ENCODE data around the gene MXRA7.
A peak's percentile ranks its signal among the peaks of the same experiment; 100 is the strongest.

MXRA7 gene

DNA sequence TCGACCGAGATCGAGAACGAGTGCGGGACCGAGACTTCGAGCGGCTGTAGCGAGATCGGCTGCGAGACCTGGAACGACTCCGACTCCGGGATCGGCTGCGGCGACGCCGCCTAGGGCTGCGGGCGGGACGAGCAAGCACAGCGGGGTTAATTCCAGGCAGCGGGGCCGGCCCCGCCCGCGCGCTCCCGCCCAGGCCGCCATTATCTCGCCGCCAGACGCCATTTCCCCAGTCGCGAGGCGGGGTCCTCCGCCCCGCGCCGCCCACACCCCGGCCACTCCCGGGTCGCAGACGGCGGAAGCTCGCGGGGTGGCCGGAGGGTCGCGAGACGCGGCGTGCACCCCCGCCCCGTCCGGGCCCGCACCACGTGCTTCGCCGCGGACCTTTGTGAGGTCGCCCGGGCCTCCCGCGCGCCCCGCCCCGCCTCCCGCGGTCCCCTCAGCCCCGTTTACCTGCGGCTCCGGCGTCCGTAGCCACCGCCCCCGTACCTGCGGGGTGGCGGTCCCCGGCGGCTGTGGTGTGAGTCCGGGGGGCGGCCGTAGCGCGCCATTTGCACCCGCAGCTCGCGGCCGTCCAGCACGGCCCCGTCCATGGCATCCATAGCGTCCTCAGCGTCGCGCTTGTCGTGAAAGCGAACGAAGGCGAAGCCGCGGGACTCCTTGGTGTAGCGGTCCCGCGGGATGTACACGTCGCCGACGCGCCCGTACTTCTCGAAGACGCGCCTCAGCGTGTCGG lies 25.8 kb upstream of the MXRA7 start:
- no peaks in the 10 kb centered on the region for H3K27me3 ChIP-seq (ENCODE audit: low read length)
- peaks cover 48% of the 10 kb centered on the region for H3F3A ChIP-seq (ENCODE audit: insufficient read depth)
- H4K20me1 ChIP-seq (ENCODE audit: low read depth, low read length) = peaks cover 19% of the 10 kb centered on the region
- H3K9me2 ChIP-seq (replicated peaks; ENCODE audit: insufficient read depth, low read length) = no peaks in the 10 kb centered on the region
- TF ChIP-seq, protein P1, sequence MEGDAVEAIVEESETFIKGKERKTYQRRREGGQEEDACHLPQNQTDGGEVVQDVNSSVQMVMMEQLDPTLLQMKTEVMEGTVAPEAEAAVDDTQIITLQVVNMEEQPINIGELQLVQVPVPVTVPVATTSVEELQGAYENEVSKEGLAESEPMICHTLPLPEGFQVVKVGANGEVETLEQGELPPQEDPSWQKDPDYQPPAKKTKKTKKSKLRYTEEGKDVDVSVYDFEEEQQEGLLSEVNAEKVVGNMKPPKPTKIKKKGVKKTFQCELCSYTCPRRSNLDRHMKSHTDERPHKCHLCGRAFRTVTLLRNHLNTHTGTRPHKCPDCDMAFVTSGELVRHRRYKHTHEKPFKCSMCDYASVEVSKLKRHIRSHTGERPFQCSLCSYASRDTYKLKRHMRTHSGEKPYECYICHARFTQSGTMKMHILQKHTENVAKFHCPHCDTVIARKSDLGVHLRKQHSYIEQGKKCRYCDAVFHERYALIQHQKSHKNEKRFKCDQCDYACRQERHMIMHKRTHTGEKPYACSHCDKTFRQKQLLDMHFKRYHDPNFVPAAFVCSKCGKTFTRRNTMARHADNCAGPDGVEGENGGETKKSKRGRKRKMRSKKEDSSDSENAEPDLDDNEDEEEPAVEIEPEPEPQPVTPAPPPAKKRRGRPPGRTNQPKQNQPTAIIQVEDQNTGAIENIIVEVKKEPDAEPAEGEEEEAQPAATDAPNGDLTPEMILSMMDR (IDR thresholded peaks at IDR 0.05; ENCODE audit: insufficient read depth, low read length, poor library complexity, severe bottlenecking) = no peak
- TF ChIP-seq EZH2phosphoT487 (conservative IDR thresholded peaks at IDR 0.05; ENCODE audit: low read length) = no peak
- peak overlapping the region; percentile 98 for H3K4me2 ChIP-seq (ENCODE audit: low read depth, low read length, poor library complexity, severe bottlenecking)
- H3K27ac ChIP-seq (ENCODE audit: low read depth, low read length) = peak overlapping the region; percentile 94
- peaks cover 70% of the 10 kb centered on the region for H3K79me2 ChIP-seq (ENCODE audit: insufficient read depth, low read length)
- H3K9me3 ChIP-seq (ENCODE audit: insufficient read depth, low read length) = no peaks in the 10 kb centered on the region
- peak overlapping the region; percentile 100 for H3K9ac ChIP-seq (ENCODE audit: low read length)
- peak overlapping the region; percentile 99 for H3K4me3 ChIP-seq (ENCODE audit: insufficient read depth, low read length, poor library complexity, severe bottlenecking)
- no peak overlapping the region for H2AFZ ChIP-seq (ENCODE audit: low read depth, low read length, severe bottlenecking)
- H3K36me3 ChIP-seq (ENCODE audit: low read length) = peaks cover 48% of the 10 kb centered on the region

GRCh38 chr17:76735586-76736348 lies 25.0 kb upstream of the MXRA7 start:
- no peak overlapping the region for H2AFZ ChIP-seq (ENCODE audit: low read depth, low read length, severe bottlenecking)
- no peaks in the 10 kb centered on the region for H3K9me3 ChIP-seq (ENCODE audit: insufficient read depth, low read length)
- no peaks in the 10 kb centered on the region for H3K9me2 ChIP-seq (replicated peaks; ENCODE audit: insufficient read depth, low read length)
- H3K36me3 ChIP-seq (ENCODE audit: low read length) = peaks cover 45% of the 10 kb centered on the region
- no peaks in the 10 kb centered on the region for H3K27me3 ChIP-seq (ENCODE audit: low read length)
- H3K79me2 ChIP-seq (ENCODE audit: insufficient read depth, low read length) = peaks cover 74% of the 10 kb centered on the region
- peaks cover 19% of the 10 kb centered on the region for H4K20me1 ChIP-seq (ENCODE audit: low read depth, low read length)
- peak overlapping the region; percentile 98 for H3K4me2 ChIP-seq (ENCODE audit: low read depth, low read length, poor library complexity, severe bottlenecking)
- peak overlapping the region; percentile 94 for H3K27ac ChIP-seq (ENCODE audit: low read depth, low read length)
- peak overlapping the region; percentile 100 for H3K9ac ChIP-seq (ENCODE audit: low read length)
- peaks cover 54% of the 10 kb centered on the region for H3F3A ChIP-seq (ENCODE audit: insufficient read depth)
- TF ChIP-seq, protein P1 (IDR thresholded peaks at IDR 0.05; ENCODE audit: insufficient read depth, low read length, poor library complexity, severe bottlenecking) = no peak
- H3K4me3 ChIP-seq (ENCODE audit: insufficient read depth, low read length, poor library complexity, severe bottlenecking) = peak overlapping the region; percentile 99

DNA sequence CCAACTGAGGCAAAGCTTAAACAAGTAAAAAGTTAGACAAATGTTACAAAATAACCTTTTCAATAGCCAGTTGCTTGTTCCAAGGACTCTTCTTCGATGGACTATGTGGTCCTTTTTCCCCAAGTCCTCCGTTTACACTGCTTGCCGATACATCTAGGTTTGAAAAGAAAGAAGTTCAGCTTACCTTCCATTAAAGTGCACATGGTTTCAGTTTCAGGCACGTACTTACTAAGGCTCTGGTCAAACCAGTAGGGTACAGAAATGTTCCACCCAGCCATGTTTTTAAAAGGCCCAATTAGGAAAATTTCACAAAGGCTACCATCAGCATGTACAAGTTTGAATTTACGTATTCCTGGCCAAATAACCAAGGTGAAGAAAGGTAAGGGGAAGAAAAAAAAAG lies 24.2 kb upstream of the MXRA7 start:
- peaks cover 59% of the 10 kb centered on the region for H3F3A ChIP-seq (ENCODE audit: insufficient read depth)
- no peaks in the 10 kb centered on the region for H3K9me3 ChIP-seq (ENCODE audit: insufficient read depth, low read length)
- TF ChIP-seq, protein P1 (IDR thresholded peaks at IDR 0.05; ENCODE audit: insufficient read depth, low read length, poor library complexity, severe bottlenecking) = no peak
- no peak for TF ChIP-seq EZH2phosphoT487 (conservative IDR thresholded peaks at IDR 0.05; ENCODE audit: low read length)
- peak overlapping the region; percentile 100 for H3K9ac ChIP-seq (ENCODE audit: low read length)
- peak overlapping the region; percentile 98 for H3K4me2 ChIP-seq (ENCODE audit: low read depth, low read length, poor library complexity, severe bottlenecking)
- H4K20me1 ChIP-seq (ENCODE audit: low read depth, low read length) = peaks cover 19% of the 10 kb centered on the region
- no peaks in the 10 kb centered on the region for H3K27me3 ChIP-seq (ENCODE audit: low read length)
- peak overlapping the region; percentile 94 for H3K27ac ChIP-seq (ENCODE audit: low read depth, low read length)
- H3K79me2 ChIP-seq (ENCODE audit: insufficient read depth, low read length) = peaks cover 79% of the 10 kb centered on the region
- H3K9me2 ChIP-seq (replicated peaks; ENCODE audit: insufficient read depth, low read length) = no peaks in the 10 kb centered on the region
- peaks cover 45% of the 10 kb centered on the region for H3K36me3 ChIP-seq (ENCODE audit: low read length)
- no peak overlapping the region for H2AFZ ChIP-seq (ENCODE audit: low read depth, low read length, severe bottlenecking)
- H3K4me3 ChIP-seq (ENCODE audit: insufficient read depth, low read length, poor library complexity, severe bottlenecking) = peak overlapping the region; percentile 99
